ENCODE results near the gene WASL.

- no peak for TF ChIP-seq GATA3 (IDR thresholded peaks at IDR 0.05; ENCODE audit: low read depth, low read length)
- no peak for TF ChIP-seq GATA2 (IDR thresholded peaks at IDR 0.05; ENCODE audit: low read depth, low read length)
These were observed 6.9 kb downstream of the WASL start for GRCh38 chr7:123741940-123742339.
